Activated T-cell treated with anti-CD3 and anti-CD28 coated beads, Interleukin-2, amount 50 U/mL, for 72 hours (primary cell): ENCODE data around the gene HPSE2. TPM values are rescaled to one million over a fixed set of nuclear protein-coding genes. Genes with fewer than 3 reads are reported as not detected.

Source experiments
- ATAC-seq, 2 donors: fragments of 150-1000 bp; cut with Tn5 transposase; replicated peaks in 1 of 2; 2 replicates each; pipeline ENCODE4 v1.10.0; 2021; ENCODE audit warnings: moderate library complexity in 2 of 2, mild to moderate bottlenecking in 1 of 2
- DNase-seq, 2 donors: peaks; one replicate each; pipeline ENCODE4 v3.0.0; 2021 to 2022; ENCODE audit warnings: mixed read lengths in 1 of 2
- H3K27ac Mint-ChIP-seq: one replicate; pipeline ENCODE4 v1.8.0; 2022; ENCODE audit warnings: mild to moderate bottlenecking, moderate library complexity, mixed read lengths
- H3K27me3 Mint-ChIP-seq: one replicate; pipeline ENCODE4 v1.8.0; 2022; ENCODE audit warnings: low read depth, mixed read lengths
- H3K36me3 Mint-ChIP-seq, 2 donors: one replicate each; pipeline ENCODE4 v1.8.0; 2022; ENCODE audit warnings: mixed read lengths in 2 of 2, mild to moderate bottlenecking in 1 of 2; ENCODE audit not compliant: insufficient read depth in 2 of 2
- H3K4me1 Mint-ChIP-seq: one replicate; pipeline ENCODE4 v1.8.0; 2022; ENCODE audit warnings: low read depth, mixed read lengths
- H3K4me3 Mint-ChIP-seq, 2 donors: one replicate each; pipeline ENCODE4 v1.8.0; 2022; ENCODE audit warnings: mild to moderate bottlenecking in 2 of 2, mixed read lengths in 2 of 2, moderate library complexity in 2 of 2
- H3K9me3 Mint-ChIP-seq, 2 donors: one replicate each; pipeline ENCODE4 v1.8.0; 2022; ENCODE audit warnings: mixed read lengths in 2 of 2
- total RNA-seq, 2 donors: library from RNA; stranded (reverse); gene quantifications; one replicate each; pipeline ENCODE4 v1.2.3, GENCODE V29; 2022

HPSE2 gene
- total RNA-seq, 2 donors from 2014 or later: not detected

- H3K4me3 Mint-ChIP-seq: no peak overlapping the region
- H3K36me3 Mint-ChIP-seq: peaks cover 0 to 3% of the 10 kb centered on the region in 2 donors
- DNase-seq (no peak), ATAC-seq (no peak)
- no peak overlapping the region for H3K27ac Mint-ChIP-seq
- no peaks in the 10 kb centered on the region for H3K4me1 Mint-ChIP-seq
- H3K9me3 Mint-ChIP-seq: peaks cover 3 to 9% of the 10 kb centered on the region in 2 donors
- no peaks in the 10 kb centered on the region for H3K27me3 Mint-ChIP-seq
Measured at GRCh38 chr10:99124376-99124775, 111.3 kb downstream of the HPSE2 start.

DNA sequence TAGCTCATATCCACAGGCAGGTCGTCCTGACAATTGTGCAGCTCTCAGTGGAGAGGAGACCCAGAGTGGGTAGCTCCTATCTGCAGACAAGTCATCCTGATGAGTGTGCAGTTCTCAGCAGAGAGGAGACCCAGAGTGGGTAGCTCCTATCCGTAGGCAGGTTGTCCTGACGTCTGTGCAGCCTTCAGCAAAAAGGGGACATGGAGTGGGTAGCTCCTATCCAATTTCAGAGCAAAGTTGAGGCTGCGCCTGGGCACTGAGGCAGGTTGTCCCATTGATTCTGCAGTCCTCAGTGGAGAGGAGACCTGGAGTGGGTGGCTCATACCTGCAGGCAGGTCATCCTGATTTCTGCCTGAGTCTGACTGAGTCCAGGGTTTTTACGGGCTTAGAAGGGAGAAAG, 111.8 kb downstream of the HPSE2 start:
- Mint-ChIP-seq H3K27me3 (no peaks in the 10 kb centered on the region), H3K36me3 (peaks cover 0 to 3% of the 10 kb centered on the region in 2 donors), H3K4me3 (no peak overlapping the region), H3K4me1 (no peaks in the 10 kb centered on the region), H3K9me3 (peaks cover 3 to 9% of the 10 kb centered on the region in 2 donors), H3K27ac (no peak overlapping the region)
- DNase-seq (no peak), ATAC-seq (no peak)

- no peaks in the 10 kb centered on the region for H3K27me3 Mint-ChIP-seq
Measured at GRCh38 chr10:99123336-99123735, 112.3 kb downstream of the HPSE2 start.

DNA sequence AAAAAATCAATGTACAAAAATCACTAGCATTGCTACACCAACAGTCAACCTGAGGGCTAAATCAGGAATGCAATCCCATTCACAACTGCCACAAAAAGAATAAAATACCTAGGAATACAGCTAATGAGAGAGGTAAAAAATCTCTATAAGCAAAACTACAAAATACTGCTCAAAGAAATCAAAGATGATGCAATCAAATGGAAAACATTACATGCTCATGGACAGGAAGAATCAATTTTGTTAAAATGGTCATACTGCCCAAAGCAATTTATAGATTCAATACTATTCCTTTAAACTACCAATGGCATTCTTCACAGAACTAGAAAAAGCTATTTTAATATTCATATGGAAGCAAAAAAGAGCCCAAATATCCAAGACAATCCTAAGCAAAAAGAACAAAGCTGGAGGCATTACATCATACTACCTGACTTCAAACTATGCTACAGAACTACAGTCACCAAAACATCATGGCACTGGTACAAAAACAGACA, 116.3 kb downstream of the HPSE2 start:
- no peaks in the 10 kb centered on the region for H3K4me1 Mint-ChIP-seq
- H3K4me3 Mint-ChIP-seq: no peak overlapping the region
- H3K36me3 Mint-ChIP-seq: no peaks in the 10 kb centered on the region
- peaks cover 0 to 3% of the 10 kb centered on the region in 2 donors for H3K9me3 Mint-ChIP-seq
- ATAC-seq (no peak), DNase-seq (no peak)
- no peak overlapping the region for H3K27ac Mint-ChIP-seq
- H3K27me3 Mint-ChIP-seq: no peaks in the 10 kb centered on the region

More at GRCh38 chr10:99123336-99123735, 112.3 kb downstream of the HPSE2 start:
- DNase-seq: no peak
- H3K27ac Mint-ChIP-seq: no peak overlapping the region
- H3K4me3 Mint-ChIP-seq: no peak overlapping the region
- ATAC-seq: no peak
- peaks cover 0 to 2% of the 10 kb centered on the region in 2 donors for H3K36me3 Mint-ChIP-seq
- no peaks in the 10 kb centered on the region for H3K4me1 Mint-ChIP-seq
- H3K9me3 Mint-ChIP-seq: peaks cover 3 to 7% of the 10 kb centered on the region in 2 donors

GRCh38 chr10:99115703-99116102, 119.9 kb downstream of the HPSE2 start:
- Mint-ChIP-seq H3K27ac (no peak overlapping the region), H3K9me3 (peaks cover 0 to 2% of the 10 kb centered on the region in 2 donors), H3K4me3 (no peak overlapping the region), H3K36me3 (no peaks in the 10 kb centered on the region), H3K27me3 (no peaks in the 10 kb centered on the region), H3K4me1 (no peaks in the 10 kb centered on the region)
- DNase-seq (no peak), ATAC-seq (no peak)

GRCh38 chr10:99085358-99085757, 150.3 kb downstream of the HPSE2 start:
- no peak for ATAC-seq
- no peak overlapping the region for H3K27ac Mint-ChIP-seq
- no peaks in the 10 kb centered on the region for H3K9me3 Mint-ChIP-seq
- H3K27me3 Mint-ChIP-seq: no peaks in the 10 kb centered on the region
- H3K4me3 Mint-ChIP-seq: no peak overlapping the region
- H3K36me3 Mint-ChIP-seq: no peaks in the 10 kb centered on the region
- no peak for DNase-seq
- H3K4me1 Mint-ChIP-seq: no peaks in the 10 kb centered on the region

DNA sequence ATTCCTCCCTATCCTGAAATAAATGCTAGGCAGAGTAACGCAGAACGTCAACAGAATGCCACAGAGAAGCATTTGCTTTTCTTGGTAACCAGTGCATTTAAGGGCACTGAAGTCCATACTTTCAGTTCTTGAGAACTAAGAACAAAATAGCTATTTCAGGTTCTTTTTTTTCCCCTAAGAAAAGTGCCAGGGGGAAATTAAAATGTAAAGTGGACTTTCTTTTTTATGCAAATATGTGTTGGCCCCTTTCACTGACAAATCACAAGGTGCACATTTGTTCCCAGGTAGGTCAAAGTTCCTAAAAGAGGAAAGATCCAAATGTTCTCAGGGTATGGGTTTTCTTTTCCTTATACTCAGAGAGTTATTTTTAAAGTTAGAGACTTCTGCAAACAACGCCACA, 151.5 kb downstream of the HPSE2 start:
- no peaks in the 10 kb centered on the region for H3K4me1 Mint-ChIP-seq
- H3K36me3 Mint-ChIP-seq: no peaks in the 10 kb centered on the region
- no peak overlapping the region for H3K27ac Mint-ChIP-seq
- DNase-seq: no peak
- H3K4me3 Mint-ChIP-seq: no peak overlapping the region
- no peaks in the 10 kb centered on the region for H3K9me3 Mint-ChIP-seq
- no peak for ATAC-seq
- no peaks in the 10 kb centered on the region for H3K27me3 Mint-ChIP-seq

GRCh38 chr10:99080275-99080945, 155.2 kb downstream of the HPSE2 start:
- H3K36me3 Mint-ChIP-seq: no peaks in the 10 kb centered on the region
- ATAC-seq: no peak
- H3K9me3 Mint-ChIP-seq: peaks cover 0 to 3% of the 10 kb centered on the region in 2 donors
- H3K27ac Mint-ChIP-seq: no peak overlapping the region
- H3K4me1 Mint-ChIP-seq: no peaks in the 10 kb centered on the region
- no peak overlapping the region for H3K4me3 Mint-ChIP-seq
- H3K27me3 Mint-ChIP-seq: no peaks in the 10 kb centered on the region
- DNase-seq: no peak

GRCh38 chr10:99062591-99062990, 173.1 kb downstream of the HPSE2 start:
- DNase-seq (no peak), ATAC-seq (no peak)
- Mint-ChIP-seq H3K4me1 (no peaks in the 10 kb centered on the region), H3K36me3 (no peaks in the 10 kb centered on the region), H3K9me3 (peaks cover 2% of the 10 kb centered on the region in 2 donors), H3K27me3 (no peaks in the 10 kb centered on the region), H3K27ac (no peak overlapping the region), H3K4me3 (no peak overlapping the region)

DNA sequence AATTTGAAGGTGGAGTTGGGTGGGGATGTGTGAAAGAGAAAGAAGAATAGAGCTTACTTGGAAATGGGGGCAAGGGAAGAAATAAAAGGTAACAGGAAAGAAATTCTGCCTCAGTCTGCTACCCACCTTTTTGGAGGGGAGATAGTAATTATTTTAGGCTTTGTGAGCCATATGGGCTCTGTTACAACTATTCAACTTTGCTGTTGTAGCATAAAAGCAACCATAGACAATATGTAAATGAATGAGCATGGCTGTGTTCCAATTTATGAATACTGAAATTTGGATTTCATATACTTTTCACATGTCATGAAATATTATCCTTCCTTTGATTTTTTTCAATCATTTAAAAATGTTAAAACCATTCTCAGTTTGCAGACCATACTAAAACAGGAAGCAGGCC, 176.9 kb downstream of the HPSE2 start:
- H3K9me3 Mint-ChIP-seq: peaks cover 2% of the 10 kb centered on the region in 2 donors
- no peaks in the 10 kb centered on the region for H3K4me1 Mint-ChIP-seq
- no peak overlapping the region for H3K4me3 Mint-ChIP-seq
- no peak overlapping the region for H3K27ac Mint-ChIP-seq
- no peak for DNase-seq
- no peak for ATAC-seq
- no peaks in the 10 kb centered on the region for H3K36me3 Mint-ChIP-seq
- no peaks in the 10 kb centered on the region for H3K27me3 Mint-ChIP-seq

- Mint-ChIP-seq H3K27me3 (no peaks in the 10 kb centered on the region), H3K4me1 (no peaks in the 10 kb centered on the region), H3K36me3 (no peaks in the 10 kb centered on the region), H3K27ac (no peak overlapping the region), H3K4me3 (no peak overlapping the region), H3K9me3 (peaks cover 2% of the 10 kb centered on the region in 2 donors)
- DNase-seq (no peak), ATAC-seq (no peak)
Measured at GRCh38 chr10:99057936-99058690, 177.5 kb downstream of the HPSE2 start.

DNA sequence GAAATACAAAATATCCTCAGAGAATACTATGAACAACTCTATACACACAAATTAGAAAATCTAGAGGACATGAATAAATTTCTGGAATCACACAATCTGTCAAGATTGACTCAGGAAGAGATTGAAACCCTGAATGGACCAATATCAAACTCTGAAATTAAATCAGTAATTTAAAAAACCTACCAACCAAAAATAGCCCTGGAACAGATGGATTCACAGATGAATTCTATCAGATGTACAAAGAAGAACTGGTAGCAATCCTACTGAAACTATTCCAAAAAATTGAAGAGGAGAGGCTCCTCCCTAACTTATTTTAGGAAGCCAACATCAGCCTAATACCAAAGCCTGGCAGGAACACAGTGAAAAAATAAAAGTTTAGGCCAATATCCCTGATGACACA, 190.0 kb downstream of the HPSE2 start:
- Mint-ChIP-seq H3K36me3 (no peaks in the 10 kb centered on the region), H3K27ac (no peak overlapping the region)

GRCh38 chr10:99042051-99042771, 193.4 kb downstream of the HPSE2 start:
- peaks cover 1 to 2% of the 10 kb centered on the region in 2 donors for H3K9me3 Mint-ChIP-seq
- no peaks in the 10 kb centered on the region for H3K27me3 Mint-ChIP-seq
- H3K27ac Mint-ChIP-seq: no peak overlapping the region
- ATAC-seq: no peak
- no peak for DNase-seq
- H3K4me3 Mint-ChIP-seq: no peak overlapping the region
- no peaks in the 10 kb centered on the region for H3K4me1 Mint-ChIP-seq
- H3K36me3 Mint-ChIP-seq: no peaks in the 10 kb centered on the region

More for the DNA sequence above, 190.0 kb downstream of the HPSE2 start:
- Mint-ChIP-seq H3K27me3 (no peaks in the 10 kb centered on the region), H3K9me3 (peaks cover 4% of the 10 kb centered on the region in 2 donors), H3K4me3 (no peak overlapping the region), H3K4me1 (no peaks in the 10 kb centered on the region)
- ATAC-seq (no peak), DNase-seq (no peak)
